Fibroblast of skin of abdomen (primary cell): ENCODE measurements around the gene C2orf66.

Experiments
- DNase-seq: peaks from one replicate; pipeline ENCODE4 v3.0.0-alpha.2; 2013

The C2orf66 gene

GRCh38 chr2:196759378-196759706 is 49.8 kb downstream of the C2orf66 start:
- no peak for DNase-seq

GRCh38 chr2:196758474-196759377 is 50.4 kb downstream of the C2orf66 start:
- DNase-seq: peak; percentile 22
